ENCODE measurements around the gene LRRTM3.

Gene LRRTM3

DNA sequence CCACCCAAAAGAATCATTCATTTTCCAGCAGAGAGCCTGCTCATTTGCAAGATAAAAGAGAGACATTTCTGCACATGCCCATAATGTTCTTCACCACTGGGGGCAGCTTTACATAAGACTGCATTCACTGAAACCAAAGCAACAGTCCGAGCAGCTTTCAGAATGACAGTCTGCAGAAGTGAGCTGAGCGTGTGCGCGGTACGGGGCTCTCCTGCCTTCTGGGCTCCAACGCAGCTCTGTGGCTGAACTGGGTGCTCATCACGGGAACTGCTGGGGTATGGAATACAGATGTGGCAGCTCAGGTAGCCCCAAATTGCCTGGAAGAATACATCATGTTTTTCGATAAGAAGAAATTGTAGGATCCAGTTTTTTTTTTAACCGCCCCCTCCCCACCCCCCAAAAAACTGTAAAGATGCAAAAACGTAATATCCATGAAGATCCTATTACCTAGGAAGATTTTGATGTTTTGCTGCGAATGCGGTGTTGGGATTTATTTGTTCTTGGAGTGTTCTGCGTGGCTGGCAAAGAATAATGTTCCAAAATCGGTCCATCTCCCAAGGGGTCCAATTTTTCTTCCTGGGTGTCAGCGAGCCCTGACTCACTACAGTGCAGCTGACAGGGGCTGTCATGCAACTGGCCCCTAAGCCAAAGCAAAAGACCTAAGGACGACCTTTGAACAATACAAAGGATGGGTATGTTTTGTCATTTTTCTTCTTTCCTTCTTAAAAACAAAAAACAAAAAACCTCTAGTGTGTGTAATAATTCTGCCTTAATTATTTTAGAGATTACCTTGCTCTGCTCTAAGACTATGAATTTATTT is at the start of gene LRRTM3:
Gene LRRTM3 (plus strand): TSS at position 141 of the 820 bp plus-strand sequence.
- DNase-seq (ENCODE audit: low spot score) = peak; percentile 2

GRCh38 chr10:66877361-66877760 is 48.5 kb upstream of the LRRTM3 start:
- no peak for DNase-seq (ENCODE audit: low spot score)

- DNase-seq (ENCODE audit: low spot score) = no peak
Observed at GRCh38 chr10:66880292-66880691, 45.5 kb upstream of the LRRTM3 start.

DNA sequence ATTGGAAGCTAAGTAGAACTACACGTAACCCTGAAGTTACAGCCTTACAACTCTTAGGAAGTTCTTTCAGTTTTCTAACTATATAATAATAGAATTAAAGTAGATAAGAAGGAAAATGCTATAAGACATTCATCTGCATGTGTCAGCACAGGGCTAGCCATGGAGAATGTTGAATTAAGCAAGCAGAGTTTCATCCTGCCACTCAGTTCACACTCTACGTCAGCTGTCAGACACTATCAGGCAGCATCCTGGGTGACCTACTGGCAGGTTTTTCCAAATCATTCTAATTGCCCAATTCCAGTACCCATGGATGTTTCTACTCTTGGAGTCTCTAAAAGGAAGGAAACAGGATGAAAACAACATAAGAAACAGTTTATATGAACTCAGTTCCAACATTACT is 45.0 kb upstream of the LRRTM3 start:
- DNase-seq (ENCODE audit: low spot score) = no peak

GRCh38 chr10:66881814-66882213 is 44.0 kb upstream of the LRRTM3 start:
- no peak for DNase-seq (ENCODE audit: low spot score)

DNA sequence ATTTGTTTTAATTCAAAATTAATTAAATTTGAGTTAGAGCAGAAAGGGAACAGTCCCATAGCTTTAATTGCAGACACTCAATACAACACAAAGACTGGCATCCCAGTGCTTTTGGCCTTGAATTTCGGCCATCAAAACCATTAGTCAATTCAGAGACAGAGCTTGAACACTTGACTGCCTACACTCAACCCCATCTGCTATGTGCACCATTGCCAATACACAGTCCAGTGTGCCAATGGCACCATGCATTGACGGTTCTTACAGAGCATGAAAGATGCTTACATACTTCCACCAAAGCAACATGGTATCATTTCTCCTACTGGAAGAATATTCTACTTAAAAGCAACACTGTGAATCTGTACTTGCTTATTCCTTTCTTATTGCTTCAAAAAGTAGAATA is 43.6 kb upstream of the LRRTM3 start:
- no peak for DNase-seq (ENCODE audit: low spot score)

DNA sequence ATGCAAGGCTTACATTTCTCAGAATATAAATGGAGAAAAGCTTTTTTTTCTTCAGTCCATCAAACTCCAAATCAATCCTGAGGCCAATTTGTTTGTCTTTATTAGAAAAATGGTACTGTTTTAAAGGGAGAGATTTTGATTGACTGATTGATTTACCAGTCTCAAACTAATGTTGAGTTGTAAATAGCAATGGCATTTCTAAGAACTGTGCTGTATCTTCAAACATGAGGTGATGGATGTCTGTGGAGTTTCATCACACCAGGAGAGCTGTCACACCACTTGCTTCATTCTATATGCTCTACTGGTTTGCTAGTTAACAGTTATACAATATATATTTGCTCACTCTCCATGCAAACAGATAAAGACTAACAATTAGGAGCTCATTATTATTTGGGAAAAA is 39.0 kb upstream of the LRRTM3 start:
- no peak for DNase-seq (ENCODE audit: low spot score)

GRCh38 chr10:66888237-66888636 is 37.6 kb upstream of the LRRTM3 start:
- no peak for DNase-seq (ENCODE audit: low spot score)

DNA sequence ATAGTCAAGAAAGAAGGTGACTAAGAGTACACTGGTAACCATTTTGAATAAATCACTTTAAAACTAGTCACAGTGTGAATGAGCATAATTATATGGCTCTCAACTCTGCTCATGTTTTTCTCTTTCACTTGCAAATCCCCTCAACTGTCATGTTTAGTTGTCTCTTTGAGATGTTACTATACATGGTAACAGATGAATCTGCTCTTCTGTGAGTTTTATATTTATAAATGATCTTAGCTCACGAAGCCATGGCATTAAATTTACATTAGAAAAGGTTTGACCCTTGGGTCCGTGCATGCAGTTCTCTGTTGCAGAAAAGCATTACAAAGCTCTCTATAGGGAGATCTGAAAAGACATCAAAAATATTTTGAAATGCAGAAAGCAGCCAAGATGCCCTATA is 33.0 kb upstream of the LRRTM3 start:
- no peak for DNase-seq (ENCODE audit: low spot score)

DNA sequence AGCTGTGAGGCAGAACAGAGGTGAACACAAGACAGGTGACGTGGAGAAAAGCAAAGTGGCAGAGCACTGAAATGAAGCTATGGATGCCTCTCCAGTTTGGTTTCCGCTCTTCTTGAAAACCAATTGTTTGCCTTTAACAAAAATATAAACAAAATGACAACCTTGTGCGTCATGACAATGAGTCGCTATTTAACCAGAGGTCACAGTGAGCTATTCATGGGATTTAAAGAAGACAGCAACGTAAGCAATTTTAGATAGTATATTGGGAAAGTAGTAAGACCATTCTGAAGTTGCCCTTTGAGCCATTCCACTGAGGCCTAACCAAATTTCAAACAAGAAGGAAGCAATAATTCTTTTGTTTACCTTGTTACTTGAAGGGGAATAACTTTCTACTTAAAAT is 15.2 kb upstream of the LRRTM3 start:
- DNase-seq (ENCODE audit: low spot score) = no peak

DNA sequence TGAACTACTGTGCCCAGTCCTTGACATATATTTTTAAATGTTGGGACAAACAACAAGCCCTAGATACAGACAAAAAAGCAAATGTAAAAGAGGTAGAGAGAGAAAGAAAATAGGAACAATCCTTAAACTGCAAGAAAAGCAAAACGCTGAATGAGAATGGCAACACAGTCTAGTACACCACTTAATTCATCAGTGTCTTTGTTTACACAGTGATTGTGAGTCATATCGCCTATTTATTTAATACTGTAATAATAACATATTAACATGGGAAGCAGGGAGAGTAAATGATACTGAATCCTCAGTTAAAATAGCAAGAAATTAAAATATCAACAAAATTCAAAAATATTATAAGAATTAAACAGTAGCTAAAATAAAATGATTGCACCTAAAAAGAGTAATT is 9.8 kb upstream of the LRRTM3 start:
- DNase-seq (ENCODE audit: low spot score) = no peak

DNA sequence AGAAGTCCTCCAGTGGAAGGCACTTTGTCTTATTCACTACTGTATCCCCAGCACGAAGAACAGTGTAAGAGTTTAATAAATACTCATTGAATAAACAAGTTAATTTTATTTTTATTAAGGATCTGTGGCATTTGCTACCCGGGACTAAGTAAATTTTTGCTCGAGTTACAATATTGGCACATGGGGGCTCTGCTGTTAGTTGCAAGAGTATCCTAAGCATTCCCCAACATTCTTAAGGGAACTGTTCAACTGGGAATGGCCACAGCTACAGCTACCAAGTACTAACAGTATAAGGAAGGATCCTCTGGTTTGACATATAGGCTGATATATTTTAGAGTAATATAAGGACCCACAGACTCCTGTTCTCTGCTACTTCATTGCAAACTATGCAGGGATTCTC is 8.7 kb upstream of the LRRTM3 start:
- no peak for DNase-seq (ENCODE audit: low spot score)

DNA sequence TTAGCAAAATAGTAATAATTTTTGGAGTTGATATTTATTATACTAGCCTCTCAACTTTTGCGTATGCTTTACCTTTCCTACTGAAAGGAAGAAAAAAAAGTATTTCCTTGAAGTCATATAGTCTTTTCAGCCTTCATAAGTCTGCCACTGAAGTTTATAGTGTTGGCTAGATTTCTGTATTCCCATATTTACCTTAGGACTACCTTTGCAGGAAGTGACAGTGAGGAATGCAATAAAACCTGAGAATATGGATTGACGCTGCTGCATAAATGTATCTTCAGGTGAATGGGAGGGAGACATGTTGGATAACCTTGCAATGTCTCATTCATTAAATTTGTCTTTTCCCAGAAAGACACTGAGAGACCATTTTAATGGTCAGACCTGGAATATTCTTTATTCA is 6.6 kb upstream of the LRRTM3 start:
- no peak for DNase-seq (ENCODE audit: low spot score)

DNA sequence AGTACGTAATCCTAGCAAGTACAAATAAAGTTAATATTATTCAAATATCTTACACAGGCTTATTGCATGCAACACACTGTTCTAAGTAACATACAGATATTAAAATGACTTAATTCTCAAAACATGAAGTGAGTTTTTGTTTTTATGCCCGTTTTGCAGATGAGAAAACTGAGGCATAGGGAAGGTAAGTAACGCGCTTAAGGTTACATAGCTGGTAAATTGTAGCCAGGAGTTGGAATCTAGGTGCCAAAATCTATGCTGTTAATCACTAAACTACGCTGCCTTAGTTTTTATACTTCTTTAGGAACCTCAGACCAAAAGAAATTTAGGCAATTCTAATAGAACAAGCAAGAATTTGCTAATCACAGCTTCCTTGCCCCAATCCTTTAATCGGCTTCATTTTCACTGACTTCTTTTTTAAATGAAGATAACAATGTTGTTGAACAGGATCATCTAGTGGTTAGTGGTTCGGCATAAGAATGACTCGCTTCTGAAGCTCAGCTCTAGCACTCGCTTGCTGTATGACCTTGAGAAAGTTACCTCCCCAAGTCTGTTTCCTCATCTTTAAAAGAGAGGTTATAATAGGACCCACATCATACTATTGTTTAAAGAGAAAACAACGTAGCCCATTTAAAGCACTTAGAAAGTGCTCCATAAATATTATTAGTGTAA is 1.0 kb upstream of the LRRTM3 start:
- DNase-seq (ENCODE audit: low spot score) = no peak

DNA sequence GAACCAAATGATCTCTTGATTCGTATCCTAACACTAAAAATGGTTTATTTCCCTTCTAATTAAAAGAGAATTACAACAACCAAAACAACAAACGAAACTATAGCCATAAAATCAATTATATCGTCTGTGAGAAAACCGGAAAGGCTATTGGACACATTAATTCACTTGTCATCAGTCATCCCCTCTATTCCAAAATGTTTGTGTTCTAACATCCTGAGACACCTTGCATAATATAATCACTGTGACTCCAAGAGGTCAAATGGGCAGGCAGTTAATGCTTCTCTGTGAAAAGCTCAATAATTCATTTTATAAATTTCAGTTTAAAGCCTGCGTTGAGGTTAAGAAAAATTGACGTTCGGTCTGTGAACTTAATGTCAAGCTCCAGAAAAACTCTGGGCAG is 463 bp upstream of the LRRTM3 start:
- no peak for DNase-seq (ENCODE audit: low spot score)

DNA sequence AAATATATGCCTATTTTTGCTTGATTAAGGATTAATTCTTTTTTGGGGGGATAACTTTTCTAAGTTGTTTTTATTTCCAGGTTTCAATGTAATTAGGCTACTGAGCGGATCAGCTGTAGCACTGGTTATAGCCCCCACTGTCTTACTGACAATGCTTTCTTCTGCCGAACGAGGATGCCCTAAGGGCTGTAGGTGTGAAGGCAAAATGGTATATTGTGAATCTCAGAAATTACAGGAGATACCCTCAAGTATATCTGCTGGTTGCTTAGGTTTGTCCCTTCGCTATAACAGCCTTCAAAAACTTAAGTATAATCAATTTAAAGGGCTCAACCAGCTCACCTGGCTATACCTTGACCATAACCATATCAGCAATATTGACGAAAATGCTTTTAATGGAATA is 1.0 kb downstream of the LRRTM3 start:
- no peak for DNase-seq (ENCODE audit: low spot score)

- DNase-seq (ENCODE audit: low spot score) = no peak
Observed at GRCh38 chr10:66927251-66927935, 1.6 kb downstream of the LRRTM3 start.

- DNase-seq (ENCODE audit: low spot score) = no peak
Observed at GRCh38 chr10:66927971-66928770, 2.3 kb downstream of the LRRTM3 start.

GRCh38 chr10:66928776-66929175 is 2.9 kb downstream of the LRRTM3 start:
- DNase-seq (ENCODE audit: low spot score) = no peak

GRCh38 chr10:66929375-66929774 is 3.5 kb downstream of the LRRTM3 start:
- DNase-seq (ENCODE audit: low spot score) = no peak

DNA sequence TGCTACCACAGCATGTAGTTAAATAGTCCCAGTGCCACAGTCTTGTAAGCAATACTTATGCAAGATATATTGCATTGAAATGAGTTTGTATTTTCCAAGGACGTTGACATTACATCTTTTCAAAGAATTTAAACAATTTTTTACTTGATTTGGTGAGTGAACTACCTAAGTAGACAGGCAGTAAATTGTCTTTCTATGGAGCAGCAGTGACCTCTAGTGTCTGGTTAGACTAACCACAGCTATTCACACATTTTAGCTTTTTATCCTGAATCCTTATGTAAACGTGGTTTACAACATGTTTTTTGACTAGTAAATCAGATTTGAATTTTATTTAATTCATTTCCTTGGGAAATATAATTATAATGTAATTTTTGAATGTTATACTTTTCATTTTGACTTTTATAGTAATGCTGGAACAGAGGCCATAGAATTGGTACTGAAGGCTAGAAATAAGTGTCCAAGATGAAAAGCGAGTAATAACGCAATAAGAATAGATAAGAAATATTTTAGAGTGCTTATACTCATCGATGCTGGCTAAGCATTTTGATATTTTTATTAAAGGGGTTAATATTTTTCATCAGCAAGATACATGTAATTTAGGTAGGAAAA is 5.6 kb downstream of the LRRTM3 start:
- DNase-seq (ENCODE audit: low spot score) = no peak

DNA sequence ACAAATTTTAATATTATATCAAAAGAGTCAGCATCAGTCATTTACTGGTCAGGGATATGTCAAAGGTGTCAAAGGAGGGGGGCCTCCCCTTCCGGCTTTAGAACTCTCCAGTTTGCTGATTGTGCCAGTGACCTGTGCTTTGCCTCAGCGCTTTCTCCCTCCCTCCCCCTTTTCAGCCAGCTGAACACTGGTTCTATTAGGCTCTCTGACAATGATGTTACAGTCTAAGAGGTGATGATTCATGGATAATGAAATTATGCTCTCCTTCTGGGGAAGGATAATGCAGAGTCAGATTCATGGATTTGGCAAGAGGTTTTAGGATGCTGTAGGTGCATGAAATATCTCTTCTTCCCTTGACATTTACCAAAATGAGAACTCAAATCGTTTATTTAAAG is 6.1 kb downstream of the LRRTM3 start:
- no peak for DNase-seq (ENCODE audit: low spot score)

Data from CD4-positive, alpha-beta T cell treated with Interleukin-2 at 100 ng/mL for 4 hours (primary cell).